Ishikawa (cell line): Measurements from ENCODE around the gene TXNDC11.

Experiments
- CEBPB ChIP-seq: IDR thresholded peaks from 2 replicates; pipeline ENCODE4 v1.6.1; 2012
- CREB1 ChIP-seq: IDR thresholded peaks from 2 replicates; pipeline ENCODE4 v1.6.1; 2012; ENCODE audit warnings: low read depth
- EGR1 ChIP-seq: IDR thresholded peaks from 2 replicates; pipeline ENCODE4 v1.6.1; 2012
- EP300 ChIP-seq: IDR thresholded peaks from 2 replicates; pipeline ENCODE4 v1.6.1; 2012; ENCODE audit warnings: borderline replicate concordance
- FOXM1 ChIP-seq: IDR thresholded peaks from 2 replicates; pipeline ENCODE4 v1.6.1; 2012; ENCODE audit warnings: low read depth, borderline replicate concordance
- MAX ChIP-seq: IDR thresholded peaks from 2 replicates; pipeline ENCODE4 v1.6.1; 2012
- NFIC ChIP-seq: IDR thresholded peaks from 2 replicates; pipeline ENCODE4 v1.6.1; 2012
- RAD21 ChIP-seq: IDR thresholded peaks from 2 replicates; pipeline ENCODE4 v1.6.1; 2012; ENCODE audit warnings: low read depth
- REST ChIP-seq: IDR thresholded peaks from 2 replicates; pipeline ENCODE4 v1.6.1; 2012; ENCODE audit warnings: low read depth, mild to moderate bottlenecking
- TAF1 ChIP-seq: IDR thresholded peaks from 2 replicates; pipeline ENCODE4 v1.6.1; 2012; ENCODE audit warnings: low read depth, mild to moderate bottlenecking
- TCF12 ChIP-seq: IDR thresholded peaks from 2 replicates; pipeline ENCODE4 v1.6.1; 2012; ENCODE audit warnings: low read depth
- TEAD4 ChIP-seq: IDR thresholded peaks from 2 replicates; pipeline ENCODE4 v1.6.1; 2012
- USF1 ChIP-seq: IDR thresholded peaks from 2 replicates; pipeline ENCODE4 v1.6.1; 2012
- YY1 ChIP-seq: IDR thresholded peaks from 2 replicates; pipeline ENCODE4 v1.6.1; 2012; ENCODE audit warnings: low read depth

- TF ChIP-seq MAX, result no peak
- no peak for TF ChIP-seq CEBPB
- TF ChIP-seq REST, result no peak
- TF ChIP-seq RAD21, result no peak
- TF ChIP-seq EGR1, result no peak
- no peak for TF ChIP-seq YY1
- no peak for TF ChIP-seq USF1
- no peak for TF ChIP-seq TAF1
- no peak for TF ChIP-seq EP300
- no peak for TF ChIP-seq CREB1
- no peak for TF ChIP-seq NFIC
- no peak for TF ChIP-seq FOXM1
- no peak for TF ChIP-seq TEAD4
- TF ChIP-seq TCF12, result no peak
Measured at GRCh38 chr16:11705311-11706025, 37.2 kb downstream of the TXNDC11 start.
